ENCODE data around the gene SMPD4. TPM values are rescaled to one million over a fixed set of nuclear protein-coding genes. Genes with fewer than 3 reads are reported as not detected.
"Not testable (repeated sequence)": the region's sequence is repeated elsewhere in the genome, so short reads cannot be mapped to it uniquely, and the experiment has no call there.

The SMPD4 gene
- total RNA-seq, 1 experiment from 2014 or later = 32.5 TPM

DNA sequence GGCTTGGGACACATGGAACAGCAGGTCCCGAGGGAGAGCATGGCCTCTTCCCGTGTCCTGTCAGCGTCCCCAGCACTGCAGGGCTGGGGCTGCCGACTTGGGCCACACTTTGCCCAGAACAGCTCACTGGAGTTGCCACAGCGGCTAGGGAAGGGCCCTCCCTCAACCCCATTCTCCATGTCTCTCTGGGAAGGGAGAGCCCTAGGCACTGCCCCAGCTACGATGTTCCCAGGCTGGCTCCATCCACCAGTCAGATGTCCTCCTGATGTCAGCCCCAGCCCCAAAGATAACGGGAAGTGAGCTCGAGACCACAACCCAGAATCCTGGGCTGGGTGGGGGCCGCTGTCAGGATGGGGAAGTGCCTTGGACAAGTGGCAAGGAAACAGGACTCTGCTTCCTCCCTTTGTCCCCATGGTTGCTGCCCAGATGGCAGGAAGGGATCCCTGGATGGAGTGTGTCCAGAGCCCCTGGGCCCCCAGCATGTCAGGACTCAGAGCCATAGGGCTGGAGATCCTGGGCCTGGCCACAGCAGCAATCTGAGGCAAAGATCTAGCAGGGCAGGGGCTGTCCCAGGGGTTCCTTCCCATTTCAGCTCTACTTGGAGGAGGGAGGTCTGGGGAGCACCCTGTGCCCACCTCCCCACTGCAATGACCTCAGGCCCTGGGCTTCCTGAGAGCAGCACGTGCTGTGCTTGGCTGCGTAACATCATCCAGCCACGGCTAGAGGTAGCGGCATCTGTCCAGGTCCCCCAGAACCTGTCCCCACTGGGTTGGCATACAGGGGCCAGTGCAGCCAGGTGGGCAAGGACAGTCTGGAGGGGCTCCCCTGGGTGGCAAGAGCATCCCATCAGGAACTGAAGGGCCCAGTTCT, 38.8 kb downstream of the SMPD4 start:
- H3K27me3 ChIP-seq (ENCODE audit: low read length); H3K9me2 ChIP-seq (replicated peaks; ENCODE audit: insufficient read depth, low read length); H3K4me1 ChIP-seq (ENCODE audit: low read length); H3K9ac ChIP-seq (ENCODE audit: low read length); H3K9me3 ChIP-seq (ENCODE audit: low read length); H3K27ac ChIP-seq (ENCODE audit: low read length); H3K79me2 ChIP-seq (ENCODE audit: low read length); H3K4me3 ChIP-seq (ENCODE audit: low read length); H4K20me1 ChIP-seq (ENCODE audit: insufficient read depth, low read depth, low read length); H3K36me3 ChIP-seq (ENCODE audit: insufficient read depth, low read length); H3K4me2 ChIP-seq (ENCODE audit: low read depth, low read length, poor library complexity, severe bottlenecking); H2AFZ ChIP-seq (ENCODE audit: low read length); DNase-seq: not testable (repeated sequence)

DNA sequence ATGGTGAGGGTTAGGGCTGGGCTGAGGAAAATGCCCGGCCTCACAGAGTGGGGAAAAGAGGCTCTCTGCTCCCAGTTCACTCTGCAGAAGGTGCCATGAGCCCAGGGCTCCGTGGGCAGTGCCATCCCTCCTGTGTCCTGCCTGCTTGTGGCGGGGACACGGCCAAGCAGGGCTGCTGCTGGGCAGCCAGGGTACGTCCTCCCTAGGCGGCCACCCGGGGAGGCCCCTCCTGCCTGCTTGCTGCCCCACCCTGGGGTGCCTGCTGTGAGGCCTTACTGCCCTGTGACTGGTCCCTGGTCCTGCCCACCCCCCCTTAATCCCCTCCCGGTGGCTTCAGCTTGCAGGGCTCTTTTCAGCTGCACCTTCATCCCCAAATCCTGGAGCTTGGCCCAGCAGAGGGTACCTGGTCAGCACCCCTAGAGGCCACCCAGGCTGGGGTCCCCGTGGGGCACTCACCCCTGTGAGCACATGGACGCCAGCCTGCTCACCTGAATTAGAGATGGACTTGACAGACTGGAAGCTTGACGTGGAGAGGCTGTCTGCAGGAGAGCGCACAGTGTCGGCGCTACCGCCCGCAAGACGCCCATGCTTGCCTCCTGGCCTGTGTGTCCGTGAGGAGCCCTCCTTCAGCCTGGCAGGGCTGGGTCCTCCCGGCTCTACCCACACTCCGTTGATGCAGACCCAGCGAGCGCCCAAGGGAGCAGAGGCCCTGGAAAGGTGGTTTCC, 39.6 kb downstream of the SMPD4 start:
- H3K79me2 ChIP-seq (ENCODE audit: low read length); H4K20me1 ChIP-seq (ENCODE audit: insufficient read depth, low read depth, low read length); H3K27me3 ChIP-seq (ENCODE audit: low read length); H3K4me1 ChIP-seq (ENCODE audit: low read length); H3K27ac ChIP-seq (ENCODE audit: low read length); H3K4me3 ChIP-seq (ENCODE audit: low read length); H3K36me3 ChIP-seq (ENCODE audit: insufficient read depth, low read length); H3K9ac ChIP-seq (ENCODE audit: low read length); H3K4me2 ChIP-seq (ENCODE audit: low read depth, low read length, poor library complexity, severe bottlenecking); H3K9me2 ChIP-seq (replicated peaks; ENCODE audit: insufficient read depth, low read length); H2AFZ ChIP-seq (ENCODE audit: low read length); DNase-seq; H3K9me3 ChIP-seq (ENCODE audit: low read length): not testable (repeated sequence)

DNA sequence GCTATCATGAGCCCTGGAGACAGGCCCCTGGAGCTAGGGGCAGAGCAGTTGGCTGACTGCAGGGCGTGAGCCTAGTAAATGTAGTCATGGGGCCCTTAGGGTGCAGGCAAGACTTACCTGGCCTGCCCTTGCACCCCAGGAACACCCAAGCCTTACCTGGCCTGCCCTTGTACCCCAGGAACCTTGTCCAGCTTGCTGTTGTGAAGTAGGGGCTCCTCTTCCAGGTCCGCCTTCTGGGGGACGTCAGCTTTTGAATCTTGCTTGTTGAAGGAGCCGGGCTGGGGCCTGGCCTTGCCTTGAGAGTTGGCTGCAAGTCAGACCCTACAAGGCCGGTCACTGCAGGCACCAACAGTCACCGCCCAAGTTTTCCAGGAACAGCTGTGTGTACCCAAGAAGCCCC, 40.4 kb downstream of the SMPD4 start:
- not testable (repeated sequence) for H3K9me2 ChIP-seq (replicated peaks; ENCODE audit: insufficient read depth, low read length); H3K27ac ChIP-seq (ENCODE audit: low read length); H3K4me2 ChIP-seq (ENCODE audit: low read depth, low read length, poor library complexity, severe bottlenecking); H3K9me3 ChIP-seq (ENCODE audit: low read length); H3K27me3 ChIP-seq (ENCODE audit: low read length); DNase-seq; H3K36me3 ChIP-seq (ENCODE audit: insufficient read depth, low read length); H3K4me1 ChIP-seq (ENCODE audit: low read length); H4K20me1 ChIP-seq (ENCODE audit: insufficient read depth, low read depth, low read length); H3K4me3 ChIP-seq (ENCODE audit: low read length); H2AFZ ChIP-seq (ENCODE audit: low read length); H3K9ac ChIP-seq (ENCODE audit: low read length); H3K79me2 ChIP-seq (ENCODE audit: low read length)

GRCh38 chr2:130140516-130140915, 40.9 kb downstream of the SMPD4 start:
- not testable (repeated sequence) for DNase-seq; H3K4me3 ChIP-seq (ENCODE audit: low read length); H3K4me1 ChIP-seq (ENCODE audit: low read length); H3K79me2 ChIP-seq (ENCODE audit: low read length); H3K9me2 ChIP-seq (replicated peaks; ENCODE audit: insufficient read depth, low read length); H3K4me2 ChIP-seq (ENCODE audit: low read depth, low read length, poor library complexity, severe bottlenecking); H2AFZ ChIP-seq (ENCODE audit: low read length); H3K9me3 ChIP-seq (ENCODE audit: low read length); H3K9ac ChIP-seq (ENCODE audit: low read length); H3K27me3 ChIP-seq (ENCODE audit: low read length); H3K27ac ChIP-seq (ENCODE audit: low read length); H4K20me1 ChIP-seq (ENCODE audit: insufficient read depth, low read depth, low read length); H3K36me3 ChIP-seq (ENCODE audit: insufficient read depth, low read length)

DNA sequence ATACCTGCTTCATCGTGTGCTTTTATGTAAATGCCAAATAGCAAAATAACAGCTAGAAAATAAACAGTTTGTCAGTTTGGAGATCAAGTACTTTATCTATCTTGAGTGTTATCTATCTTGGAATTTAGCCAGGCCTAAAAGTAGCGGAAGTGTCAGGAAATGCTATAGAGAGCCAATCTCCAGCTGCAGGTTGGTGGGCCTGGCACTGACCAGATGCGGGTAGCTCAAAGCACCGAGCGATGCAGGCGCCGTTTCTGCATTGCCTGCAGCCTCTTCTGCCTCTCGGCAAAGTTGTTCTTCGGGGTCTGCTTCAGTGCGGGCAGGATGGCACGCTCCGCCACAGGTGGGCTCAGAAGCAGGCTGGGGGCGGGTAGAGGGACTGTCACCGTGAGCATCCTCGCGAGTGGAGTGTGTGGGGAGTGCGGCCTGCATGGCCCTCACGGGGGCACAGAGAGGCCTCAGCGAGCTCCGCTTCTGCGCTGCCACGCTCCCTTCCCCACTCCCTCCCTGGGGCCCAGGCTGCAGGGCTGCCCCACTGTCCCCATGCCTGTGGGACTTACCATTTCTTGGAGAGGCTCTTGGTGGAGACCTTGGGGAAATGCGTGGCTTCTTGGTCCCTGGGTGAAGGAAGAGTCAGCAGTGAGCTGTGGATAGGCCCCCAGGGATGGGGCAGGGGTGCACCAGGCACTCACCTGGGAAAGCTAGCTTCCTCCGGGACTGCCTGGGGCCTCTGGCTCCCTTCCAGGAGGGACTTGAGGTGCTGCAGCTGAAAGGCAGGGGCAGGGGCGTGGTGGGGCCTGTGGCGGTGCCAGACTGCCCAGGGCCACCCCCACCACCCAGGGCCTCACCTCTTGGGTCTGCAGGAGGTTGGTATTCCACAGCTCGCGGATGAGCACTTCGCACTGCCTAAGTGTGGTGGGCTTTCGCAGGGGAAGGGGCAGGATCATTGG, 41.8 kb downstream of the SMPD4 start:
- H3K27ac ChIP-seq (ENCODE audit: low read length); H3K9me2 ChIP-seq (replicated peaks; ENCODE audit: insufficient read depth, low read length); H3K79me2 ChIP-seq (ENCODE audit: low read length); H3K4me2 ChIP-seq (ENCODE audit: low read depth, low read length, poor library complexity, severe bottlenecking); DNase-seq; H3K9ac ChIP-seq (ENCODE audit: low read length); H4K20me1 ChIP-seq (ENCODE audit: insufficient read depth, low read depth, low read length); H3K4me3 ChIP-seq (ENCODE audit: low read length); H3K27me3 ChIP-seq (ENCODE audit: low read length); H3K9me3 ChIP-seq (ENCODE audit: low read length); H3K36me3 ChIP-seq (ENCODE audit: insufficient read depth, low read length); H3K4me1 ChIP-seq (ENCODE audit: low read length); H2AFZ ChIP-seq (ENCODE audit: low read length): not testable (repeated sequence)

DNA sequence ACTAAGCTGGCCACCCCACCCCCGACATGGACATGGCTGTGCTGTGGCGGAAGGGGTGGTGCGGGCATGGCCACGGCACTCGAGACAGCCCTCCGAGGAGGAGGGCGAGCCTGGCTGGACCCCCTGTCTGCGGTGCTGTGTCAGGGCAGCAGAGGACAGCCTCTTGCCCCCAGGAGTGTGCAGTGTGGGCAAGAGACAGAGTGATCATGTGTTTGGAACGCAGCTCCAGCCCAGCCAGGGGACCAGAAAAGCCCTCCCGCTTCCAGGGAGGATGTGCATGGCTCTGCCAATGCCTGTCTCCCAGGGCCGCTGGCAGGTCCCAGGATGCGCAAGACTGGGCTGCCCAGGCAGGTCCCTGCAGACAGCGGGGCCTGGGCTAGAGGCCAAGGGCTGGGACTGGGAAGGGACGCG, 42.6 kb downstream of the SMPD4 start:
- H3K4me3 ChIP-seq (ENCODE audit: low read length); H2AFZ ChIP-seq (ENCODE audit: low read length); H3K4me1 ChIP-seq (ENCODE audit: low read length); DNase-seq; H3K9me3 ChIP-seq (ENCODE audit: low read length); H3K36me3 ChIP-seq (ENCODE audit: insufficient read depth, low read length); H3K4me2 ChIP-seq (ENCODE audit: low read depth, low read length, poor library complexity, severe bottlenecking); H3K9me2 ChIP-seq (replicated peaks; ENCODE audit: insufficient read depth, low read length); H4K20me1 ChIP-seq (ENCODE audit: insufficient read depth, low read depth, low read length); H3K27me3 ChIP-seq (ENCODE audit: low read length); H3K79me2 ChIP-seq (ENCODE audit: low read length); H3K9ac ChIP-seq (ENCODE audit: low read length); H3K27ac ChIP-seq (ENCODE audit: low read length): not testable (repeated sequence)

DNA sequence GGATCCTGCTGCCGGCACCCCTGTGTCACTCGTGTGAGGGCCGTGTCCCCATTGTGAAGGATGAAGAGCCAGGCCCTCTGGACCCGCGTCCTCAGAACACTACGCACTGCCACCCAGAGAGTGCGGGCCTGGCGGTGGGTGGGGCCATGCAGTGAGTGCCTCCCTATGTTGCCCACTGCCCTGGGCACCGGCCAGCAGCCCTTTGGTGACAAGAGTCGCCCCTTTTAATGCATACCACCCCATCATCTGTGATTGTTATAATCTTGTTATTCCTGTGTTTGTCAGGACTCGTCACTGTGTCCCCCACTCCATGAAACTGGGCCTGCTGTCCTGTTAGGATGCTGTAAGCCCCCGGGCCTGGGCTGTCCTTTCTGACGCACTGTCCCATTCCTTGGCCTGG, 43.1 kb downstream of the SMPD4 start:
- not testable (repeated sequence) for H3K9ac ChIP-seq (ENCODE audit: low read length); DNase-seq; H3K4me2 ChIP-seq (ENCODE audit: low read depth, low read length, poor library complexity, severe bottlenecking); H3K4me3 ChIP-seq (ENCODE audit: low read length); H3K9me2 ChIP-seq (replicated peaks; ENCODE audit: insufficient read depth, low read length); H3K27ac ChIP-seq (ENCODE audit: low read length); H2AFZ ChIP-seq (ENCODE audit: low read length); H3K9me3 ChIP-seq (ENCODE audit: low read length); H4K20me1 ChIP-seq (ENCODE audit: insufficient read depth, low read depth, low read length); H3K36me3 ChIP-seq (ENCODE audit: insufficient read depth, low read length); H3K27me3 ChIP-seq (ENCODE audit: low read length); H3K79me2 ChIP-seq (ENCODE audit: low read length); H3K4me1 ChIP-seq (ENCODE audit: low read length)

DNA sequence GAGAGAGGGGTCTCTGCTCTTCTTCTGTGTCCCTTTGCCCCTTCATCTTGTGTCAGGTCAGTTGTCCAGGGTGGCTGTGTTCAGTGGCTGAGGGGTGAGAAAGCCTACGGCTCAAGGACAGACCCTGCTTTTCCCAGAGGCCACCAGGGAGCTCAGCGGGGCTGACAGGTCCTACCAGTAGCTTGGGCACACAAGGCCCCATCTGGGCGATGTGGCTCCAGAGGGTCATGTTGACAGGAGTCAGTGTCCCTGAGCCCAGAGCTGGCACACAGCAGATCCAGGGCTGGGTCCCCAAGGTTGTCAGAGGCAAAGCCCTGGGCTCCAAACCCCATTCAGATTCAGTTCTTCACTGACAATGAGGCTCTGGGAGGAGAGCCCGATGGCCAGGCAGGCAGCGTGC, 44.3 kb downstream of the SMPD4 start:
- not testable (repeated sequence) for H2AFZ ChIP-seq (ENCODE audit: low read length); H3K9me3 ChIP-seq (ENCODE audit: low read length); H3K4me1 ChIP-seq (ENCODE audit: low read length); H3K9ac ChIP-seq (ENCODE audit: low read length); H3K79me2 ChIP-seq (ENCODE audit: low read length); H3K27me3 ChIP-seq (ENCODE audit: low read length); H3K9me2 ChIP-seq (replicated peaks; ENCODE audit: insufficient read depth, low read length); H3K36me3 ChIP-seq (ENCODE audit: insufficient read depth, low read length); DNase-seq; H3K27ac ChIP-seq (ENCODE audit: low read length); H3K4me2 ChIP-seq (ENCODE audit: low read depth, low read length, poor library complexity, severe bottlenecking); H4K20me1 ChIP-seq (ENCODE audit: insufficient read depth, low read depth, low read length); H3K4me3 ChIP-seq (ENCODE audit: low read length)
